HG03039 (cell line): ENCODE measurements around the gene CRLF3.
"Not testable (repeated sequence)": the region's sequence is repeated elsewhere in the genome, so short reads cannot be mapped to it uniquely, and the experiment has no call there.

Experiments
- ATAC-seq: cut with Tn5 transposase; IDR thresholded peaks from one replicate; pipeline ENCODE4 v1.9.1; 2021; ENCODE audit warnings: mild to moderate bottlenecking, moderate library complexity; ENCODE audit not compliant: unreplicated experiment

Gene CRLF3

GRCh38 chr17:30742669-30743068, 81.8 kb downstream of the CRLF3 start:
- not testable (repeated sequence) for ATAC-seq

GRCh38 chr17:30736371-30736770, 88.1 kb downstream of the CRLF3 start:
- not testable (repeated sequence) for ATAC-seq

DNA sequence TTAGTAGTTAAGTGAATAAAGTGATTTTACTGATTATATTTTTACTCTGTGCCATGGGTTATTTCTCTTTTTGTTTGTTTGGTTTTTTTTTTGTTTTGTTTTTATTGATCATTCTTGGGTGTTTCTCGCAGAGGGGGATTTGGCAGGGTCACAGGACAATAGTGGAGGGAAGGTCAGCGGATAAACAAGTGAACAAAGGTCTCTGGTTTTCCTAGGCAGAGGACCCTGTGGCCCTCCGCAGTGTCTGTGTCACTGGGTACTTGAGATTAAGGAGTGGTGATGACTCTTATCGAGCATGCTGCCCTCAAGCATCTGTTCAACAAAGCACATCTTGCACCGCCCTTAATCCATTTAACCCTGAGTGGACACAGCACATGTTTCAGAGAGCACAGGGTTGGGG, 88.8 kb downstream of the CRLF3 start:
- not testable (repeated sequence) for ATAC-seq

GRCh38 chr17:30735206-30735605, 89.3 kb downstream of the CRLF3 start:
- not testable (repeated sequence) for ATAC-seq

- not testable (repeated sequence) for ATAC-seq
Measured at GRCh38 chr17:30734153-30734552, 90.3 kb downstream of the CRLF3 start.
